T follicular helper cell (primary cell): ENCODE results near the gene KIAA0319L.
A peak's percentile ranks its signal among the peaks of the same experiment; 100 is the strongest.
"Not testable (repeated sequence)": the region's sequence is repeated elsewhere in the genome, so short reads cannot be mapped to it uniquely, and the experiment has no call there.

ENCODE experiments used
- DNase-seq: peaks from one replicate; pipeline ENCODE4 v3.0.0-alpha.2; 2020; ENCODE audit warnings: low read depth

The KIAA0319L gene

GRCh38 chr1:35486858-35487408 lies 70.3 kb downstream of the KIAA0319L start:
- DNase-seq = no peak

DNA sequence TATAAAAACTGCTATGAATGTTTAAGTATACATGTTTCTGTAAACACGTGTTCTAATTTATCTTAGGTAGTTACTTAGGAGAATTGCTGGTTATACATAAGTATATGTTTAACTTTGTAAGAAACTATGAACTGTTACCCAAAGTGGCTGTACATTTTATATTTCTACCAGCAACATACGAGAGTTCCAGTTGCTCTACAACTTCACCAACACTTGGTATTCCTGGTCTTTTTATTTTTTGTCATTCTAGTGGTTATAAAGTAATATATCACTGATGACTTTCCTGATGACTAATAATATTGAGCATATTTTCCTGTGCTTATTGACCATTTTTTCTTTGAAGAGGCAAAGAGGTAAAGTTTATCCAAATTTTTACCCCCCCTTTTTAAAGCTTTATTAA lies 76.0 kb downstream of the KIAA0319L start:
- DNase-seq = no peak

GRCh38 chr1:35477870-35478269 lies 79.3 kb downstream of the KIAA0319L start:
- no peak for DNase-seq

DNA sequence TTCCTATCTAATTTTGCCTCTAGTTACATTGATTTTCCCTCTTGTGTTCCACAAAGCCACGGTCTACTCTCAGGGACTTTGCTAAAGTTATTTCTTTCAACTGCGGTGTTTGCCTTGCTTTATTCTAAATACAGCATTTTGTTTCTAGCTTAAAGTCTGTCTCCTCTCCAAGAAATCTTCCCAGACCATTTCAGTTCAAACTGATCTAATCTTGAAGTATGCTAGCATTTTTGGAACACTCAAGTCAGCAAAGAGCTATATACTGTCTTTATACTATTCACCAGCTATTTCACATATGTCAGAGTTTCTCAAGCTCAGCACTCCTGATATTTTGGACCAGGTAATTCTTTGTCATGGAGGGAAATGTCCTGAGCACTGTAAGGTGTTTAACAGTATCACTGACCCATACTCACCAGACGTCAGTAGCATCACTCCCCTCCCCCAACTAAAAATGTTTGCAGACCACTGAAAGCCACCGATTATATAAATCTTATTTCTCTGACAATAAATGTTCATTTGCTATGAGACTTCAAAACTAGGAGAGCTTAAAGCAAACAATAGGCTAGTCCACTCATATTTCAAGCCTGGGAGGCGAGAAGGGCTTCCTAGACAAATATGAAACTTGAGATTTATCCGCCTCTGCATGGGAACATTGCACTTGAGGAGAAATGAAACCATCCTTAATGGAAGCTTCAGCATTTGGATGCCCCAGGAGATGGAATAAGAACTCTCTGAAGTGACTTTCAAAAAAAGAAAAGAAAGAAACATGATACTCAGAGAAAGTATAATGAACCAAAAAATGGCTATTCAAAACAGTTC lies 81.1 kb downstream of the KIAA0319L start:
- DNase-seq = no peak

DNA sequence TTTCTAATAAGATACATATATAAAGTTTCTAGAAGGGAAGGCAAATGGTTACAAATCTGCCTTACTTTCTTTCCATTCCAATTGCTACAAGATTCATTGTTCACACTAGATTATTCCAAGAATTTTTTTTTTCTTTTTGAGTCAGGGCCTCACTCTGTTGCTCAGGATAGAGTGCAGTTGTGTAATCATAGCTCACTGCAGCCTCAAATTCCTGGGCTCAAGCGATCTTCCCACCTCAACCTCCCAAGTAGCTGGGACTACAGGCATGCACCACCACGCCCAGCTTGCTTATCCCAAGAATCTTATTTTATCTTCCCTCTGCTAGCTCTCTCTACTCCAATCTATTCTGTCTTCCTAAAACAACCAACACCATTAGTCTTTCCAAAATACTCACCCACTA lies 81.8 kb downstream of the KIAA0319L start:
- DNase-seq = no peak

DNA sequence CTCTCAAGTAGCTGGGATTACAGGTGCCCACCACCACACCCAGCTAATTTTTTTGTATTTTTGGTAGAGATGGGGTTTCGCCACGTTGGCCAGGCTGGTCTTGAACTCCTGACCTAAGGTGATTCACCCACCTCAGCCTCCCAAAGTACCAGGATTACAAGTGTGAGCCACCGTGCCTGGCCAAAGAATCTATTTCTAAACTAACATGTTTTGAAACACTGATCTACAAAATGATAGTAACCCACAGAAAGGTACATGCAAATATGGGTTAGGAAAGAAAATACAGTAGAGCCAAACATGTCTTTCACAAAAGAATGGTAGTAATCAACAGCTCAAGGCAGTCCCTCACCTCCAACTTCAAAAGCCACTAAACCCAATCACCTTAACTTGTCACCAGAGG lies 84.0 kb downstream of the KIAA0319L start:
- DNase-seq = not testable (repeated sequence)

DNA sequence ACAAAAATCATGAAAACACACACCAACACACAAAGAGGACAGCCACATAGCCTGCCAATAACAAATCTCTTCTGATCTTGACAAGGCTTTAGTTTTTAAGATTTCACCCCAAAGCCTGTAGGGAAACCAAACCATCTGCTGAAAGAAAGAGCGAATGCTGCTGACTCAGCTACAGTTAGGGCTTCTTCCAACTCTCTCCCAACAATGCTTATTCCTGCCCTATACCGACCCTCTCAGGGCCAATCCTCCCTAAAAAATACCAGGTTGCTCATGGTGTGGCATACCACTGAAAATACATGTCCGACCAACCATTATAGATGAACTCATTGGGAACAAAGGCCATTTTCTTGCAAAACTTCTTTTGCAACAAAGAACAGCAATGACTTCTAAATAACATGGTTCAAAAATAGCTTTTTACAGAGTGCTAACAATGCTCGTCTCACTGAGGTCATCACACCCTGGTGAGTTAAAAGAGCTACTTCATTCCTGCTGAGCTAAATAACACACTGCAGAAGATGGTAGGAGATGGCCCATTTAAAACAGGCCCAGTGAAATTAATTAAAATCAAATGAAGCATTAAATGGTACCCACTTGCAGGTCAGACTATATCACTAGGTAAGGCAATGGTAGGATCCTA lies 86.1 kb downstream of the KIAA0319L start:
- no peak for DNase-seq

DNA sequence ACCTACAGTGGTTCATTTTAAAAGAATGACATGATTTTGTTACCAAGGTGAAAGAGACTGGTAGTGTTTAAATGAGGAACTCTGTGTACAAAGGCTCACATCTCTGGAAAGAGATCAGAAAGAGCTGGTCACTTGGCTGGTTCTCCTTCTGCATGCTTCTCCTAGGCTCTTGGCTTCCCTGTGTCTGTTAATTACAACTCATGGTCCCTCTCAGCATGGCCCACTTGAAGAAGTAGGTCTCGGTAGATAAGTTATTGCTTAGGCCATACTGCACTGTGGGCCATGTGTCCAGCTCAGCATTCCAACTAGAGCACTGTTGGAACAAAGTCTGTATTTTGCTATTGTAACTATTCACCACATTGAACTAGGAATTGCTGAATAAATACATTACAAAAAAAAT lies 91.1 kb downstream of the KIAA0319L start:
- DNase-seq = no peak

GRCh38 chr1:35463749-35464148 lies 93.5 kb downstream of the KIAA0319L start:
- not testable (repeated sequence) for DNase-seq

DNA sequence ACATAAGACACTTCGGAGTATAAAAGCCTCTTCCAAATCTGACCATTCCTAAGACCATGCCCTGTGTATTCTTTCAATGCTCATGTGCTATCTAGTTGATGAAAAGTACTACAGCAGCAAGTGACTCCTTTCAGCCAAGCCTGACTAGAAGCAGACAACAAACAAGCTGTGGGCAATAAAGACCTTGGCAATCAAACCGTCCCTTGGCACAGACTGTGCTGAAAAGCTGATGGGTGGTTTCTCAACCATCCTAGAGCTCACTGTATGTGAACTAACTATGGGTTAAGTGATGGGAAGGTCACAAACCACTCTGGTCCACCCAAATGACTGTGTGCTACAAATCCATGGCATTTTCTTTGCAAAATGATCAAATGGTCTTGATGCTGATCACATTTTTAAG lies 94.0 kb downstream of the KIAA0319L start:
- DNase-seq = no peak

GRCh38 chr1:35461966-35462651 lies 95.1 kb downstream of the KIAA0319L start:
- DNase-seq = no peak

GRCh38 chr1:35460796-35461195 lies 96.4 kb downstream of the KIAA0319L start:
- no peak for DNase-seq

DNA sequence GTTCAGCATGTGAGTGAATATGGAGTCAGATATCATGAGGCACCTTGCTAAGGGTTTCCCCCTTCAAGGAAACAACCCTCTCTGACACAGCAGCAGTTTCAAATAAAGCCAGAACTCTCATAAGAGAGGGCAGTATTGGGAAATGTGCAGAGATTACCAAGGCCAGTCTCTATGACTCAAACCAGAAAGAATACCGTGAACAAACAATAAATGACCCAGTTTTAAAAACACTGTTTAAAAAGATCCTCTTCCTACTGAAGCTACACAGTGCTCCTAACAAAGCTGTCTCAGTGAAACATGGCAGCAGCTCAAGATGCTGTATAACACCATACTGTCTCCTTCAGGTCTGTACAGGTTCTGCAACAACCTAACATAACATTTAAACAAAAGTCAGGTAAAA lies 102.6 kb downstream of the KIAA0319L start:
- DNase-seq = no peak

- DNase-seq = no peak
Observed at GRCh38 chr1:35454176-35454575, 103.0 kb downstream of the KIAA0319L start.

GRCh38 chr1:35453031-35453430 lies 104.2 kb downstream of the KIAA0319L start:
- no peak for DNase-seq

- no peak for DNase-seq
Observed at GRCh38 chr1:35452106-35452774, 105.0 kb downstream of the KIAA0319L start.

- peak; percentile 64 for DNase-seq
Observed at GRCh38 chr1:35451125-35451528, 106.1 kb downstream of the KIAA0319L start.

- no peak for DNase-seq
Observed at GRCh38 chr1:35449334-35450008, 107.7 kb downstream of the KIAA0319L start.

- DNase-seq = no peak
Observed at GRCh38 chr1:35448344-35448801, 108.8 kb downstream of the KIAA0319L start.

- no peak for DNase-seq
Observed at GRCh38 chr1:35447278-35447677, 109.9 kb downstream of the KIAA0319L start.

- no peak for DNase-seq
Observed at GRCh38 chr1:35444519-35444774, 112.8 kb downstream of the KIAA0319L start.
